A549 (cell line): ENCODE measurements around the gene BABAM2. TPM values are rescaled to one million over a fixed set of nuclear protein-coding genes. Genes with fewer than 3 reads are reported as not detected.

ENCODE experiments used
- ATAC-seq, 2 experiments: fragments of 200-7000 bp in 1 of 2; fragments of >200 bp in 1 of 2; cut with Nextera tagmentation in 1 of 2; cut with Tn5 transposase in 1 of 2; 3 replicates each; pipeline versions ENCODE4 v1.8.0 to v1.9.1; 2018 to 2020; ENCODE audit warnings: mild to moderate bottlenecking in 1 of 2, moderate library complexity in 1 of 2
- CTCF ChIA-PET: fragments of 300-600 bp; sonication (Branson Sonifier 250); formaldehyde crosslinking; extraction: SDS; loops from one replicate; lab custom pipeline; 2021; ENCODE audit warnings: antibody characterized with exemption, inconsistent platforms; lab: Yijun Ruan, JAX
- POLR2A ChIA-PET: fragments of 350-600 bp; formaldehyde crosslinking; extraction: SDS; loops from one replicate; lab custom pipeline; 2021; ENCODE audit warnings: antibody characterized with exemption, inconsistent platforms; lab: Yijun Ruan, JAX
- DNase-seq, 2 experiments: peaks; one replicate each; pipeline versions ENCODE4 v3.0.0 to v3.0.0-alpha.2; 2011 to 2016; ENCODE audit warnings: low read depth in 1 of 2, low spot score in 1 of 2
- FAIRE-seq: peaks from 2 replicates; lab custom pipeline; 2011; peaks lifted over from hg19 to GRCh38; lab: Jason Lieb, UNC
- H3K27ac ChIP-seq, 2 experiments: fragments of >200 bp; sonication (Bioruptor Twin); formaldehyde crosslinking; 3 replicates each; pipeline ENCODE4 v1.5.1; 2016 to 2017
- H3K4me1 ChIP-seq: fragments of >200 bp; sonication (Bioruptor Twin); formaldehyde crosslinking; 3 replicates; pipeline ENCODE4 v1.6.1; 2016
- H3K4me2 ChIP-seq: fragments of >200 bp; sonication (Bioruptor Twin); formaldehyde crosslinking; 3 replicates; pipeline ENCODE4 v1.6.1; 2016
- H3K4me3 ChIP-seq: fragments of >200 bp; sonication (Bioruptor Twin); formaldehyde crosslinking; 3 replicates; pipeline ENCODE4 v1.5.1; 2016
- H3K9me3 ChIP-seq: fragments of >200 bp; sonication (Bioruptor Twin); formaldehyde crosslinking; 3 replicates; pipeline ENCODE4 v1.6.1; 2016
- CBX2 ChIP-seq: fragments of 200-600 bp; sonication (generic); IDR thresholded peaks from 2 replicates; pipeline ENCODE4 v1.6.1; 2016; ENCODE audit warnings: low read depth, mild to moderate bottlenecking, borderline replicate concordance
- CHD4 ChIP-seq: fragments of 200-600 bp; sonication (generic); IDR thresholded peaks from 2 replicates; pipeline ENCODE4 v1.6.1; 2016; ENCODE audit warnings: antibody characterized with exemption, mild to moderate bottlenecking, borderline replicate concordance
- EHMT2 ChIP-seq: fragments of 200-600 bp; sonication (generic); IDR thresholded peaks from 2 replicates; pipeline ENCODE4 v1.6.1; 2016; ENCODE audit warnings: antibody characterized with exemption, low read depth, mild to moderate bottlenecking, moderate library complexity
- ELK1 ChIP-seq: fragments of 150-350 bp; IDR thresholded peaks from 2 replicates; pipeline ENCODE4 v1.6.1; 2014; ENCODE audit warnings: low read depth, mild to moderate bottlenecking, low read length
- FOXS1 ChIP-seq: fragments of 250-450 bp; sonication (Bioruptor Pico); IDR thresholded peaks from 2 replicates; pipeline ENCODE4 v1.5.0; 2020; ENCODE audit warnings: mild to moderate bottlenecking, moderate library complexity
- GATA3 ChIP-seq: IDR thresholded peaks from 2 replicates; pipeline ENCODE4 v1.6.1; 2012; ENCODE audit warnings: borderline replicate concordance
- HES2 ChIP-seq: fragments of >200 bp; sonication (Bioruptor Twin); formaldehyde crosslinking; IDR thresholded peaks from 2 replicates; pipeline ENCODE4 v1.6.1; 2016
- HEYL ChIP-seq: fragments of 250-450 bp; sonication (Bioruptor Pico); IDR thresholded peaks from 2 replicates; pipeline ENCODE4 v1.8.0; 2021; ENCODE audit warnings: mild to moderate bottlenecking, moderate library complexity
- HOXA7 ChIP-seq: fragments of 250-450 bp; sonication (Bioruptor Pico); IDR thresholded peaks from 2 replicates; pipeline ENCODE4 v1.5.0; 2020; ENCODE audit warnings: mild to moderate bottlenecking, moderate library complexity
- JUN ChIP-seq, 2 experiments: fragments of >200 bp; sonication (Bioruptor Twin); formaldehyde crosslinking; IDR thresholded peaks; 2 replicates in 1 of 2; 3 replicates in 1 of 2; pipeline ENCODE4 v1.6.1; 2016 to 2017
- JUNB ChIP-seq: fragments of >200 bp; sonication (Bioruptor Twin); formaldehyde crosslinking; IDR thresholded peaks from 2 replicates; pipeline ENCODE4 v1.6.1; 2016
- KDM5A ChIP-seq: fragments of 200-600 bp; sonication (generic); IDR thresholded peaks from 2 replicates; pipeline ENCODE4 v1.6.1; 2016; ENCODE audit warnings: antibody characterized with exemption, mild to moderate bottlenecking
- NPAS2 ChIP-seq: fragments of 250-450 bp; sonication (Bioruptor Pico); IDR thresholded peaks from 2 replicates; pipeline ENCODE4 v1.8.0; 2022; ENCODE audit warnings: mild to moderate bottlenecking, moderate library complexity, borderline replicate concordance
- POLR2A ChIP-seq: IDR thresholded peaks from 2 replicates; pipeline ENCODE4 v1.6.1; 2012; ENCODE audit warnings: mild to moderate bottlenecking, low read length
- RARB ChIP-seq: fragments of 250-450 bp; sonication (Bioruptor Pico); IDR thresholded peaks from 2 replicates; pipeline ENCODE4 v1.8.0; 2021; ENCODE audit warnings: mild to moderate bottlenecking, moderate library complexity
- RFX5 ChIP-seq: fragments of 450-650 bp; IDR thresholded peaks from 2 replicates; pipeline ENCODE4 v1.7.1; 2014; ENCODE audit warnings: antibody characterized with exemption, mild to moderate bottlenecking, moderate library complexity
- SMC3 ChIP-seq: fragments of >200 bp; sonication (Bioruptor Twin); formaldehyde crosslinking; IDR thresholded peaks from 3 replicates; pipeline ENCODE4 v1.6.1; 2018; ENCODE audit warnings: inconsistent platforms
- TP53 ChIP-seq: fragments of 250-450 bp; sonication (Bioruptor Pico); IDR thresholded peaks from 2 replicates; pipeline ENCODE4 v1.5.0; 2021; ENCODE audit warnings: mild to moderate bottlenecking, moderate library complexity
- ZSCAN20 ChIP-seq: fragments of 250-450 bp; sonication (Bioruptor Pico); IDR thresholded peaks from 2 replicates; pipeline ENCODE4 v1.8.0; 2022; ENCODE audit warnings: mild to moderate bottlenecking, moderate library complexity
- WGBS: methylation state at CpG from one replicate; pipeline ENCODE4 v1.1.6; 2017; ENCODE audit errors: missing lambda C conversion rate; 5-methylcytosine and 5-hydroxymethylcytosine counted together
- polyA plus RNA-seq, 4 experiments: library from polyadenylated mRNA; depleted of rRNA in 3 of 4; stranded (reverse); fragments of >200 nt; fragmentation: RNase III in 1 of 4; extraction: RNeasy Plus Mini Kit Qiagen cat#74134 plus additional on column Dnase treatment in 1 of 4; gene quantifications; 2 replicates in 3 of 4; 3 replicates in 1 of 4; pipeline ENCODE4 v1.2.3, GENCODE V29; 2011 to 2017
- TF ChIP-seq, protein P1 (sequence below): fragments of 250-450 bp; sonication (Bioruptor Pico); IDR thresholded peaks from 2 replicates; pipeline ENCODE4 v1.5.0; 2021; ENCODE audit warnings: mild to moderate bottlenecking, moderate library complexity, borderline replicate concordance
- TF ChIP-seq, protein P2 (sequence below): fragments of >200 bp; sonication (Bioruptor Twin); formaldehyde crosslinking; IDR thresholded peaks from 3 replicates; pipeline ENCODE4 v1.6.1; 2016

Gene BABAM2
- polyA plus RNA-seq, 2 of the 4 experiments (the other 2 are of a cell fraction) = 53.7 to 78.4 TPM

- ChIA-PET CTCF (interaction anchor here (1.0 to 1.5 kb wide), 4 partner anchors 9 to 620 kb away, joined by 3 to 6 read pairs (median 4); no protein-coding TSS in a partner anchor), POLR2A (no interaction called here)
- ATAC-seq (no peak), DNase-seq (no peak), FAIRE-seq (no peak)
- Histone ChIP-seq H3K27ac (peak overlapping the region; percentile 65 to 88), H3K4me3 (no peak overlapping the region), H3K4me2 (peak overlapping the region; percentile 57), H3K9me3 (no peaks in the 10 kb centered on the region), H3K4me1 (peaks cover 37% of the 10 kb centered on the region)
- TF ChIP-seq RARB (no peak), SMC3 (no peak), JUN (IDR thresholded peaks at IDR 0.05) (no peak), HOXA7 (CRISPR knock-in tag) (no peak), JUNB (no peak), TP53 (CRISPR knock-in tag) (no peak)
- 88% methylated on average over 5 of the region's 5 CpGs for WGBS
Measured at GRCh38 chr2:28343184-28343942, 452.8 kb downstream of the BABAM2 start.

DNA sequence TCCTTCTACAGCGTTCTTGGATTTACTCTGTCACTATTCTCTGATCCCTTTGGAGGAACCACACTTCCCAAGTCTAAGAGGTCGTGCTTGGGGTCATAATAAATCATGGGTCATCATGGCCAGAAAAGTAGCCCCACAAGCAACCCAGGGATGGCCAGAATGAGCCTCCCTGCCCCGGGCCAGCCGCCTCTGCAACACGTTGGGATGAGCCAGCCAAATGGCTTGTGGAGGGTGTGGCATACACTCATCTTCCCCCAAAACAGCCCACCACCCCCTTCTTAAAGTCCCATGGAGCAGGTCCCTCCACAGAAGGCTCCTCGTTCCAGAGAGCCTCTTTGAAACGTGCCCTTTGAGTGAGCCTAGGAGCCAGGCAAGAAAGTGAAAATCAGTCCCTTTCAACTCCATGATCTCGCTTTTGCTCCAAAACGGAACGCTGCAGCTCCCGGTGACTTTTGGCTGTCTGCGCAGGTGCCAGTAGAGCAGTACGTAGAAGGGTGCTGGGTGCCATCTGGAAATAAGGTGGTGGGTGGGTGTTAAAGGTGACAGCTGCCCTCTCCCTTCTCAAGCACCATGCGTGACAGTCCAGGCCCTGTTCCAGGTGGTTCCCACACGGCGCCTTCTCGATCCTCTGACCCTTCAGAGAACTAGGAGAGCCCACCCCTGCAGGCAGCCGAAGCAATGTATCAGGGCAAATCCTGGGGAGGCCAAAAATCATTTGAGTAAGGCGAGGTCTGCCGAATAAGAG is 453.6 kb downstream of the BABAM2 start:
- H3K4me1 ChIP-seq = peaks cover 30% of the 10 kb centered on the region
- H3K4me2 ChIP-seq = no peak overlapping the region
- ATAC-seq = no peak
- DNase-seq = no peak
- TF ChIP-seq ELK1 = no peak
- no peak for TF ChIP-seq HES2
- TF ChIP-seq, protein P1, sequence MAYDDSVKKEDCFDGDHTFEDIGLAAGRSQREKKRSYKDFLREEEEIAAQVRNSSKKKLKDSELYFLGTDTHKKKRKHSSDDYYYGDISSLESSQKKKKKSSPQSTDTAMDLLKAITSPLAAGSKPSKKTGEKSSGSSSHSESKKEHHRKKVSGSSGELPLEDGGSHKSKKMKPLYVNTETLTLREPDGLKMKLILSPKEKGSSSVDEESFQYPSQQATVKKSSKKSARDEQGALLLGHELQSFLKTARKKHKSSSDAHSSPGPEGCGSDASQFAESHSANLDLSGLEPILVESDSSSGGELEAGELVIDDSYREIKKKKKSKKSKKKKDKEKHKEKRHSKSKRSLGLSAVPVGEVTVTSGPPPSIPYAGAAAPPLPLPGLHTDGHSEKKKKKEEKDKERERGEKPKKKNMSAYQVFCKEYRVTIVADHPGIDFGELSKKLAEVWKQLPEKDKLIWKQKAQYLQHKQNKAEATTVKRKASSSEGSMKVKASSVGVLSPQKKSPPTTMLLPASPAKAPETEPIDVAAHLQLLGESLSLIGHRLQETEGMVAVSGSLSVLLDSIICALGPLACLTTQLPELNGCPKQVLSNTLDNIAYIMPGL (CRISPR knock-in tag) = no peak
- TF ChIP-seq POLR2A = no peak
- no peak for TF ChIP-seq SMC3
- no peak for TF ChIP-seq ZSCAN20 (CRISPR knock-in tag)
- no peak for TF ChIP-seq NPAS2 (CRISPR knock-in tag)
- TF ChIP-seq, all 56 proteins: peak for 0
- no peak for FAIRE-seq
- peak overlapping the region; percentile 65 to 88; a peak in 5 of 6 replicates for H3K27ac ChIP-seq
- 92% methylated on average over 20 of the region's 20 CpGs for WGBS
- no peaks in the 10 kb centered on the region for H3K9me3 ChIP-seq
- POLR2A ChIA-PET = no interaction called here
- CTCF ChIA-PET = interaction anchor here (1.0 to 1.7 kb wide), 2 partner anchors 34 to 661 kb away, joined by 4 read pairs; no protein-coding TSS in a partner anchor
- H3K4me3 ChIP-seq = no peak overlapping the region

- FAIRE-seq (no peak), DNase-seq (no peak)
- H3K27ac ChIP-seq = peak overlapping the region in 1 of 2 experiments; percentile 88; a peak in 3 of 6 replicates
- POLR2A ChIA-PET = no interaction called here
- peaks cover 27% of the 10 kb centered on the region for H3K4me1 ChIP-seq
- H3K4me2 ChIP-seq = no peak overlapping the region
- no peaks in the 10 kb centered on the region for H3K9me3 ChIP-seq
- WGBS = 85% methylated on average over 28 of the region's 30 CpGs
- no peak for TF ChIP-seq SMC3
- no peak for TF ChIP-seq KDM5A
- TF ChIP-seq CHD4 = no peak
- TF ChIP-seq EHMT2 = no peak
- TF ChIP-seq CBX2 = no peak
- no peak for TF ChIP-seq JUN (IDR thresholded peaks at IDR 0.05)
- no peak for TF ChIP-seq RFX5
- TF ChIP-seq, protein P2, sequence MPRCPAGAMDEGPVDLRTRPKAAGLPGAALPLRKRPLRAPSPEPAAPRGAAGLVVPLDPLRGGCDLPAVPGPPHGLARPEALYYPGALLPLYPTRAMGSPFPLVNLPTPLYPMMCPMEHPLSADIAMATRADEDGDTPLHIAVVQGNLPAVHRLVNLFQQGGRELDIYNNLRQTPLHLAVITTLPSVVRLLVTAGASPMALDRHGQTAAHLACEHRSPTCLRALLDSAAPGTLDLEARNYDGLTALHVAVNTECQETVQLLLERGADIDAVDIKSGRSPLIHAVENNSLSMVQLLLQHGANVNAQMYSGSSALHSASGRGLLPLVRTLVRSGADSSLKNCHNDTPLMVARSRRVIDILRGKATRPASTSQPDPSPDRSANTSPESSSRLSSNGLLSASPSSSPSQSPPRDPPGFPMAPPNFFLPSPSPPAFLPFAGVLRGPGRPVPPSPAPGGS = no peak
- TF ChIP-seq GATA3 = no peak
- TF ChIP-seq FOXS1 (CRISPR knock-in tag) = no peak
- TF ChIP-seq HEYL (CRISPR knock-in tag) = no peak
- TF ChIP-seq, all 56 proteins: peak for 0
- CTCF ChIA-PET = interaction anchor here (1.0 to 1.7 kb wide), 2 partner anchors 32 to 662 kb away, joined by 3 to 4 read pairs; no protein-coding TSS in a partner anchor
- ATAC-seq = no peak
- H3K4me3 ChIP-seq = no peak overlapping the region
Measured at GRCh38 chr2:28344756-28345373, 454.3 kb downstream of the BABAM2 start.
